HG03457 (cell line): Measurements from ENCODE around the gene SRGAP2B.
"Not testable (repeated sequence)": the region's sequence is repeated elsewhere in the genome, so short reads cannot be mapped to it uniquely, and the experiment has no call there.

Experiments used
- ATAC-seq: cut with Tn5 transposase; IDR thresholded peaks from one replicate; pipeline ENCODE4 v1.9.1; 2021; ENCODE audit warnings: moderate number of reproducible peaks; ENCODE audit not compliant: unreplicated experiment

The SRGAP2B gene

DNA sequence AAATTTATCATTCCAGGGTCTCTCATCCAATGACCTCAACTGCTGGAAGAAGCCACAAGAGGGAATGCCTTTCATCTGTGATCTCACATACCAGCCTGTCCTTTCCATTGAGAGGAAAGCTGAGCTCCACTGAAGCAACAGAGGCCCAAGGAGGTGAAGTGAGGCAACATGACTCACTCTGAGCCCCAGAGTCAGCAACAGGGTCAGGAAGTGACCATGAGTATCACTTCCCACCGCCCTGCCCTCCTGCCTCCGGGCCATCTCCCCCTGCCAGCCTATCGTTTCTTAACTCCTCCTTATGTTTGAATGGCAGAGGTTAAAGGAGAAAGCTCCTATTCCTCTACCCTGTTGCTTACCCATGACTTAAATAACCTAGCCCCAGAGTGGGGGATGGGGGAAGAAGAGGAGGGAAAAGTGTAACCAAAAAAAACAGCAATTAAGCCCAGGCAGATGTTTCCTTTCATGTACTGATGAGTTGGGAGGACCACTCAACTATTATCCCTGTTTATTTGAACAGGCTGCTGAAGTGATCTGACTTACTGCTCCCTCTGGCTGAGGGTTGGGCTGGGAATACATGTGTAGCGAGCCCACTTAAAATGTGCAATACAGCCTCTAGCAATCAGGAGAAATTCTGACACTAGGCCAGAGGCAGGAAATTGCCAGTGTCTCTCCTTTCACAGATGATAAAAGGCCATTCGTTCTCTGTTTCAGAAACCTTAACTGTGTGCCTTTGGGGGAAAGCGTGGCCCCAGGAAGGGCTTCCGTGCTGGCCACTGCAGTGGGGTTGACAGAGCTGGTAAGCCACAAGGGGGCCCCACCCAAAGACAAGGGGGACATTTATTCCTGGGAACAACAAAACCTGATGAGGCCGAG lies 177.7 kb downstream of the SRGAP2B start:
- ATAC-seq, result not testable (repeated sequence)

DNA sequence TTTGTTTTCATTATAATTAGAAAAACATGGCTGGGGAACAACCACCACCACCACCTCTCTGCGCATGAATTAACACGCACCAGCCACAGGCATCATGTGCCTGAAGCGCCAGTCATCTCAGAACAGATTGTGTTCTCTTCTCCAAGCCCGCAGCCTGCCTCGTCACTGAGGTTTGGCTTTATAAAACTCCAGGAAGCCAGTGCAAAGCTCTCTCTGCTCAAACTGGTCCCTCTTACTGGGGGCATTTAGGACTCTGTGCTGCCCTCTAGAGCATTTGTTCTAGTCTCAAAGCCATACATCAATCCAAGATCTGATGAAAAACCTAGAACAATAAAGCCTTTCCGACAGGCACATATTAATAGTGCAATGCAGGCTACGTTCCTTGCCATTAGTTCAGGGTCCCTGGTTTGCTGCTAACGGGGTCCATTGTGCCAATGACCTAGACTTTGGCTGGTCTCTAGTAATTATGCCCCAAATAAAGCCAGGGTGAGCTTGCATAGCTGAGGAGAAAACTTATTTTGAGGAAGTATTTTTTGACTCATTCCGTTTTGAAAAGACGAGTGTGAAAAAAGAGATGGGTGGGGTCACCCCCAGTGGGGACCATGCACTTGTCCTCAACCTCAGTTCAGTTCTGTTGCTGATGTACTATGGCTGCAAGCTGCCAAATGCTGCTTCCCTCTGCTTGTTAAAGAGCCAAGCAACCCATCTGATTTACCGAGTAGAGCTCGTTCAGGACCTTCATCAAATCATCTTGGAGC lies 181.0 kb downstream of the SRGAP2B start:
- not testable (repeated sequence) for ATAC-seq

DNA sequence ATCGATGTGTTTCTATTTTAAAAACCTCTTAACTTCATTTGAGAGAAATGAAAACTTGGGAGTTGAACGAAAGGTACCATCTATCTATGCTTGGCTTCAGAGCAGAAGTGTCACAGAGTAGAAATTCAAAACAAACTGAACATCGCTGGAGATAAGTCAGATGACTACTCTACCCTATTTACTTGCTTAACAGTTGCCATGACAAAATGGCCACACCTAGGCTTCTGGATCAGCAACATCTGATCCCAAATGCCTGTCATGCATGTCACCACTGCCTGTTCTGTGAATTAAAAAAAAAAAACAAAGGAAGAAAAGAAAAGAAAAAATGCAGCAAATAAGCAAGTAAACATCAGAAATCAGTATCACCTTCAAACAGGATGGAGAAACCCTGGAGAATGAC lies 181.7 kb downstream of the SRGAP2B start:
- not testable (repeated sequence) for ATAC-seq

DNA sequence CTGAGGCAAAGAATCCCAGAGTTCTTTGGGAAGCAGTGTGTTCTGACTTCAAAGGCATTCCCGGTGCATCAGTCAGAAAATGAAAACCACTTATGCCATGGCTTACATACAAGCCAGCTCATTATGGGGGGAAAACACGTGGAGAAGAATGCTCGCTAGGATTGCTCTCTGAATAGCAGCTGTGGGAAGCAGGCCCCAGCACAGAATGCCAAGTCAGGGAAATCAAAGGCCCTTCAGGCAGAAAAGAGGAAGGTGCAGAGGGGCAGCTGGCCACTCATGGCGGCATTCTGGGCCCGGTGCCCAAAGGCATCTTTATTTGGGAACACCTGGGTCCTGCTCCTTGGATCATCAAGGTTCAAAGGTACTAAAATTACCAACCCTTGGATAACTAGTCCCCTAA lies 184.4 kb downstream of the SRGAP2B start:
- not testable (repeated sequence) for ATAC-seq

DNA sequence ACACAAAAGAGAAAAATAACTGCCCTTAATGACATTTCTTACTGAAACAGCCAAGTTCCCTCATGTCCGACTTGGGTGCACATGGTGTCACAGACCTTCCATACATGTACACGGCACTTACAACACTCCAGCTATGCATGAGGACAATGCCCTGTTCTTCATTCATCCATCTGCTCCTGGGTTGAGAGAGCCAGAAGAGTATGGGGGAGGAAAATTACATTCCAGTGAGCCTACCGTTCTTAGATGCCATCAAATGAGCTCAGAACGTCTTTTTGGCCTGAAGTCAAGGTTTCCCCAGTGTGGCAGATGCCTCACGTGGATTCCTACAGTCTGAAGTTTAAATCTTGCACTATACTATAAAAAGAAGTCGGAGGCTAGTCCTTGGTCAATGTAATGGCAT lies 194.3 kb downstream of the SRGAP2B start:
- not testable (repeated sequence) for ATAC-seq

DNA sequence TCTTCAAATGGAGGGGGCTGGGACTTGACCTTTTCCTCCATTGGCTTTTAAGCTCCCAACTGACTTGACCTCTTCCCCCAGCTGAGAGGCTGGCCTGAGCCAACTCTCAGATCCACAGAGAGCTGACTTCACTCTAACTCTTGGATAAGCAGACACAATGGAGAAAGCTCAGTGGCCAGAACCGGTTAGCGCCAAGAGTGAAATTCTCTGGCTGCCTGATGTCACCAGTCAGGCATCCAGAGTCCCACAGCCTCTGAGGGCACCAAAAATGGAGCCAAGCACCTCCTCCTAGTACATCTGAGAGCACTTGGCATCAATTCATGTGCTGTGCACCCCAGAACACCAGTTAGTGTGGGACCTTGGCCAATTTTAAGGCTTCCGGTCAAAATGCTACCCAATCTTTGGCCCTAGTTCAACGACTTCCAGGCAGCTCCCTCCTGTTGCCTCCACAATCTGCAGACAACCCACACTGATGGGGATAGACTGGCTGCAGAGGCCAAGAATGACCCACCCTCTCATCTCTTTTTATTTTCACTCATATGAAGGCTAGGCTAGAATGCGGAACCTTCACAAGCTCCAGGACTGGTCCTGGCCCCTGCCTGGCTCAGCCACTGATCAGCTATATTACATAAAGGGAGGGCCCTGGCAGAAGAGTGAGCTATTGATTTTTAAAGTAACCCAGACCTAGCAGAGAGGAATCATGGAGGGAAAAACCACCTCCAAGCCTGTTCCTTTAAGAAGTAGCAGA lies 200.5 kb downstream of the SRGAP2B start:
- not testable (repeated sequence) for ATAC-seq

DNA sequence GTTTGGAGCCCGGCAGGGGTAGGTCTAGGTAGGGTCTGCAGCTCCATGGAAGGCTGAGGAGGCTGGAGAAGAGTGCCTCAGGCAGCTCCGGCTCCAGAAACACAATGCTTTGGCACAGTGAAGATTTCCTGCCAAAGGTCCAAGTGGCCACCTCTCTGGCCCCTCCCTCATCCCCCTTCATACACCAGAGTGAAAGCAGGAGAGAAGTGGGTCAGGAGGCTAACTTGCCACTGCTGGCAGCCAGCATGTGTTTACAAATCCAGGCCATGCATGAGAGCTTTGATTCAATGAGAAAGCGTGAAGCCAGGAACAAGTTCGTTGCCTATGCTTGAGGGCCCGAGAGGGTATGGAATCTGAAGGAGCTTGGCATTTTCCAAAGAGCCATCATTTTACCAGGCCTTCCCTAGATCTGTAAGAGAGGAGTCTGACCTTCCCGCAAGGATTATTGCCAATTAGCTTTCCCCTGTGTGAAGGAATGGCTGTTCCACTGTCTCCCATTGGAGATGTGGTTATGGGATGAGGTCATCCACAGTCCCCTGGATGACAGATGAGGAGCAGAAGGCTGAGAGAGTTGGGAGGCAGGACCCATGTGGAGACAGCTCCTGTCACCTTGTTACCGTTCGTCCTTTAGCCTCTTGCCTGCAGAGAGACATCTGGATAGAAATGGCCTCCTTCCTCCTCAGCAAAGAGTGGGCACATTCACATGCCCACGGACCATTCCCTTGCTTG lies 201.3 kb downstream of the SRGAP2B start:
- not testable (repeated sequence) for ATAC-seq

DNA sequence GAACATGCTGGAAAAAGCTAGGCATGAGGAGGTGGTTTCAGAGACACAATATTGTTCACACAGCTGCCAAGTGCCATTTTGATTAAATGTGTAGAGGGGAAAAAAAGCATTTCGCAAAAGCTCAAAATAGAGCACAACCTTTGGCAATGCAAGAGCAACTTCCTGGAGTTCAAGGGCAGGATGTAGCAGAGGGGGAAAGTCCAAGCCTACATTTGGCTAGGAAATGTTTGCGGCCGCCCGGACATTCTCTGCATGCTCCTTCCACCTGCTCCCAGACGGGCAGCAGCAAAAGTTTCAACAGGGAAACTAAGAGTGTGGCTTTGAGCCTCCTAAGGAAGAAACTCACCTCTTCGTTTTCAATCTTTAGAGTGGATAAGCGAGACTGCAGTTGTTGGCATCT lies 202.1 kb downstream of the SRGAP2B start:
- not testable (repeated sequence) for ATAC-seq

DNA sequence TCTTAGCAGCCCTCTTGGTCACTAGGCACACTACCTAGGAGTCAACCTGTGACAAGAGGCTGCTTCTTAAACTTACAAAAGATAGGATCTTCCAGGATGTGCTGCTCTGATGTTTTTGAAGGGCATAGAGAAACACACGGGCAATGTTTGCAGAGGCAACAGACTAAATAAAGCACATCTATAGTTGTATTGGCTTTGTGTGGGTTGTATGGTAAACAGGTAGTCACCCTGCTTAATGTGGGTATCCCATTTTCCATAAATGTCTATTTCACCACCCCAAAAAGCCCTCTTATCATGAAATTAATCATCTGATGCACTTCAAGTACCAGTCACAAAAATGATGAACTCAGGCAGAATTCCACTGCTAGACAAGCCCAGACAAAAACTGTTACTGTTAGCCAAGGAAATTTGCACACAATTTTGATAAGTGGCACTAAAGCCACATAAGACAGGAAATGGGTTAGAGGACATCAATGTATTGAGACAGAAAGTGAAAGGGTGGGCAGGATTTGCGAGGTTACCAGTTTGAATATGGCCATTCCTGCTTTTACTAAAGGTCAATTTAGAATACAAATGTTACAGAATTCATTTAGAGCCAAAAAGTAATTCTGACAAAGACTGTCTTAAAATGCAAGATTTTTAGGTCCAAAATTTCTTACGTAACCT lies 205.5 kb downstream of the SRGAP2B start:
- not testable (repeated sequence) for ATAC-seq

DNA sequence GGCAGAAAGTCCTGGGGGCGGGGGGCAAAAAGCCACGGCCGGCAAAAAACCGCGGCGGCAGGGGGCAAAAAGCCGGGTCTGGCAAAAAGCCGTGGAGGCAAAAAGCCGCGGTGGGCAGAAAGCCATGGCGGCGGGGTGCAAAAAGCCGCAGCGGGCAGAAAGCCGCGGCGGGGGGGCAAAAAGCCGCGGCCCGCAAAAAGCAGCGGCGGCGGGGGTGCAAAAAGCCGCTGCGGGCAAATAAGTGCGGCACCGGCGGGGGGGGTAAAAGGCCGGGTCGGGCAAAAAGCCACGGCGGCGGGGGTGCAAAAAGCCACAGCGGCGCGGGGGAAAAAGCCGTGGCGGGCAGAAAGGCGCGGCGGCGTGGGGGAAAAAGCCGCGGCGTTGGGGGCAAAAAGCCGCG lies 212.1 kb downstream of the SRGAP2B start:
- not testable (repeated sequence) for ATAC-seq

DNA sequence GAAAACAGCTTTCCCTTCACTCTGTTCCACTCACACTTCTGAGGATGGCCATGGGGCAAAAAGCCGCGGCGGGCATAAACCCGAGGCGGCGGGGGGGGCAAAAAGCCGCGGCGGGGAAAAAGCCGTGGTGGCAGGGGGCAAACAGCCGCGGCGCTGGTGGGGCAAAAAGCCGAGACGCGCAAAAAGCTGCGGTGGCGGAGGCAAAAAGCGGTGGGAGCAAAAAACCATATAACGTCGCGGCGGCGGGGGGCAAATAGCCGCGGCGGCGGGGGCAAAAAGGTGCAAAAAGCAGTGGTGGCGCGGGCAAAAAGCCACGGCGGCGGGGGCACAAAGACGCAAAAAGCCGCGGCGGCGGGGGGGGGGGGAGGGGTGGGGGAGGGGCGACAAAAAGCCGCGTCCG lies 212.8 kb downstream of the SRGAP2B start:
- not testable (repeated sequence) for ATAC-seq

DNA sequence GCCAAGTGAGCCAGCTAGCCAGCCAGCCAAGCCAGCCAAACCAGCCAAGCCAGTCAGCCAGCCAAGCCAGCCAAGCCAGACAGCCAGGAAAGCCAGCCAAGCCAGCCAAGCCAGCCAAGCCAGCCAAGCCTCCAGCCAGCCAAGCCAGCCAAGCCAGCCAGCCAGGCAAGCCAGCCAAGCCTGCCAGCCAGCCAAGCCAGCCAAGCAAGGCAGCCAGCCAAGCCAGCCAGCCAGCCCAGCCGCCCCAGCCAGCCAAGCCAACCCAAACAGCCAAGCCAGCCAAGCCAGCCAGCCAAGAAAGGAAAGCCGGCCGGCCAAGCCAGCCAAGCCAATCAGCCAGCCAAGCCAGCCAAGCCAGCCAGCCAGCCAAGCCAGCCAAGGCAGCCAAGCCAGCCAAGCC lies 236.5 kb downstream of the SRGAP2B start:
- not testable (repeated sequence) for ATAC-seq
